Fibroblast of pulmonary artery (primary cell): ENCODE results near the gene MAP3K21.

Source experiments
- DNase-seq: peaks from one replicate; pipeline ENCODE4 v3.0.0-alpha.2; 2010; ENCODE audit warnings: low read depth
- H3K4me3 ChIP-seq: replicated peaks from 2 replicates; pipeline ENCODE4 v1.5.1; 2011; ENCODE audit warnings: low read depth, mild to moderate bottlenecking, control low read depth, low read length, moderate library complexity
- TF ChIP-seq, protein P1 (sequence below): IDR thresholded peaks from 2 replicates; pipeline ENCODE4 v1.5.1; 2011; ENCODE audit warnings: mild to moderate bottlenecking, control low read depth, low read length, inconsistent platforms; ENCODE audit errors: missing control alignments

MAP3K21 gene

GRCh38 chr1:233357595-233358397, 30.3 kb downstream of the MAP3K21 start:
- H3K4me3 ChIP-seq = no peak overlapping the region
- no peak for DNase-seq
- TF ChIP-seq, protein P1, sequence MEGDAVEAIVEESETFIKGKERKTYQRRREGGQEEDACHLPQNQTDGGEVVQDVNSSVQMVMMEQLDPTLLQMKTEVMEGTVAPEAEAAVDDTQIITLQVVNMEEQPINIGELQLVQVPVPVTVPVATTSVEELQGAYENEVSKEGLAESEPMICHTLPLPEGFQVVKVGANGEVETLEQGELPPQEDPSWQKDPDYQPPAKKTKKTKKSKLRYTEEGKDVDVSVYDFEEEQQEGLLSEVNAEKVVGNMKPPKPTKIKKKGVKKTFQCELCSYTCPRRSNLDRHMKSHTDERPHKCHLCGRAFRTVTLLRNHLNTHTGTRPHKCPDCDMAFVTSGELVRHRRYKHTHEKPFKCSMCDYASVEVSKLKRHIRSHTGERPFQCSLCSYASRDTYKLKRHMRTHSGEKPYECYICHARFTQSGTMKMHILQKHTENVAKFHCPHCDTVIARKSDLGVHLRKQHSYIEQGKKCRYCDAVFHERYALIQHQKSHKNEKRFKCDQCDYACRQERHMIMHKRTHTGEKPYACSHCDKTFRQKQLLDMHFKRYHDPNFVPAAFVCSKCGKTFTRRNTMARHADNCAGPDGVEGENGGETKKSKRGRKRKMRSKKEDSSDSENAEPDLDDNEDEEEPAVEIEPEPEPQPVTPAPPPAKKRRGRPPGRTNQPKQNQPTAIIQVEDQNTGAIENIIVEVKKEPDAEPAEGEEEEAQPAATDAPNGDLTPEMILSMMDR = no peak

GRCh38 chr1:233359431-233359830, 31.9 kb downstream of the MAP3K21 start:
- no peak for DNase-seq
- no peak overlapping the region for H3K4me3 ChIP-seq
- TF ChIP-seq, protein P1 = no peak

DNA sequence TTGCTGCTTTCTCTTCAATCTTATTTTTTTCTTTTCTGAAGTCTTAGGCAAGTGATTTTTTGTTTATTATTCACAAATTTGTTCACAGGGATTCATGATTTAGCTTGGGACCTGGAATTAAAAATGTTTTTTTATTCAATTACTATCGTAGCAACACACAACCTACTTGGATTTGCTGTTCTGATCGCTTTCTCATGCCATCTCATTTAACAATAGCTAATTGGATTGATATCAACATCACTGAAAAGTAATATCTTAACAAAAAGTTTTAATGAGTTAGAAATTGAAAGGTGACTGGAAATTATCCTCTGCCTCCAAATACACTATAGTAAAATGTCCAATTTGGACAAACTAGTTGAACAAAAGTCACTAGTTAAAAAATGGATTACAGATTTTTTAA, 32.4 kb downstream of the MAP3K21 start:
- H3K4me3 ChIP-seq = no peak overlapping the region
- DNase-seq = no peak
- TF ChIP-seq, protein P1 = no peak

DNA sequence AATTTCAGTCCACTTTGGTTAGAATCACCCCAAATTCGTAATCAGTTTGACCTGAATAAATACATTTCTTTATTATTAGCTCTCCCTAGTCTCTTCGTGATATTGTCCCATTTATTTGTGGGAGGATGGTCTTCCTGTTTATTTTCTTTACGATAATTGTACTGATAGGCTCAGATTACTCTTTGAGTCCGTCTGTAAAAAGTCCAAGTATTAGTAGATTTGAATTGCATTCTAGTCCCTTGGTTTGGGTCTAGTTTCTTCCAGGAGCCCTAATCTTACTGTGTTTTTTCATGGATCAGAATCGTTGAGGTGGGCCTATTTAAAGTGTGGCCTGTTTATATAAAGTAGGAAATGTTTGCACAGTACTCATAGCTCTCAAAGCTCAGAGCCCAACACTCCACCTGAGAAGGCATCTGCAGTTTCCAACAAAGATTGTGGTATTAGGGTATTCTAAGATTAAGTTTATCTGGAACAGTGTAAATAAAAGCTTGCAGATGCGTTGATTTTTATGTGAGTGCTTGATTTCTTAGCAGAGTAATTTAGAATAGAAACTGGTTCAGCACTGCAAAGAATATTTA, 33.1 kb downstream of the MAP3K21 start:
- no peak overlapping the region for H3K4me3 ChIP-seq
- TF ChIP-seq, protein P1 = no peak
- no peak for DNase-seq

GRCh38 chr1:233361876-233362275, 34.4 kb downstream of the MAP3K21 start:
- TF ChIP-seq, protein P1 = no peak
- no peak for DNase-seq
- H3K4me3 ChIP-seq = no peak overlapping the region

- DNase-seq = no peak
- no peak overlapping the region for H3K4me3 ChIP-seq
- TF ChIP-seq, protein P1 = no peak
Observed at GRCh38 chr1:233362743-233363142, 35.2 kb downstream of the MAP3K21 start.
